HG02943 (cell line): ENCODE measurements around the gene NANOS3.

Experiments used
- ATAC-seq: cut with Tn5 transposase; IDR thresholded peaks from one replicate; pipeline ENCODE4 v1.9.1; 2021; ENCODE audit warnings: mild to moderate bottlenecking, low read depth, moderate library complexity; ENCODE audit not compliant: unreplicated experiment

Gene NANOS3

DNA sequence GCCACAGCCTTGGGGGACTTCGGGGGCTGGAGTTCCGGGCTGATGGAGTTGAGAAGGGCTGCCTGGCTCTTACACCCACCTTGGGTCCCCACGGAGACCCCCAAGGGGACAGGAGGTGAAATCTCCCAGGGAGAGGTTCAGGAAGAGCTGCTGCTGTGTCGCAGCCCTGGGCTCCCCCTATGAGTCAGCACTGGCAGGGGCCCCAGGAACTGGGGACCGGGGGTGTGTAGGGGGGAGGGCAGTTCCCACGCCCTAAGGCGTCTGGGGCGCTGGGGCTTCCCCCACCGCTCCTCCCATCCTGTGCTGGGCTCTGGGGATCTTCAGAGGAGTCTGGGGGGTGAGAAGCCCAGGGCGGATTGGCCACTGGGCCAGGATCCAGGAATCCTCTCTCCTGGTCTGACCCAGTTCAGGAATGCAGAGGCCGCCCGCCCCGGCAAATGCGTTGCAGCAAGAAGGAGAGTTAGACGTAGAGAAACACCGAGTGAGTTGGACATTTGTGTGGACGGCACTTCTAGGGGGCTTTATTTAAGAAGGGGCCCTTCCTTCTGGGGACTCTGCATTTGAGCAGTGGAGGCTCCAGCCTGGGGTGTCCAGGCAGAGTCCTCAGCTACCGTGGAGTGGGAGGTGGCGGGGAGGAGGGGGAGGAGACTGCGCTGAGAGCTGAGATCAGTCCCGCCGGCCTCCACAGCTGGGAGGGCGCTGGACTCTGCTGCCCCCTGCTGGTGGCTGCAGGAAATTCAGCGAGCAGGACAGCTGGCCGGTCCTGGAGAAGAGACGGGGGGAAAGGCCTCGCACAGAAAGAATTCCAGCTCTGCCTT, 15.0 kb upstream of the NANOS3 start:
- peak; percentile 58 for ATAC-seq

DNA sequence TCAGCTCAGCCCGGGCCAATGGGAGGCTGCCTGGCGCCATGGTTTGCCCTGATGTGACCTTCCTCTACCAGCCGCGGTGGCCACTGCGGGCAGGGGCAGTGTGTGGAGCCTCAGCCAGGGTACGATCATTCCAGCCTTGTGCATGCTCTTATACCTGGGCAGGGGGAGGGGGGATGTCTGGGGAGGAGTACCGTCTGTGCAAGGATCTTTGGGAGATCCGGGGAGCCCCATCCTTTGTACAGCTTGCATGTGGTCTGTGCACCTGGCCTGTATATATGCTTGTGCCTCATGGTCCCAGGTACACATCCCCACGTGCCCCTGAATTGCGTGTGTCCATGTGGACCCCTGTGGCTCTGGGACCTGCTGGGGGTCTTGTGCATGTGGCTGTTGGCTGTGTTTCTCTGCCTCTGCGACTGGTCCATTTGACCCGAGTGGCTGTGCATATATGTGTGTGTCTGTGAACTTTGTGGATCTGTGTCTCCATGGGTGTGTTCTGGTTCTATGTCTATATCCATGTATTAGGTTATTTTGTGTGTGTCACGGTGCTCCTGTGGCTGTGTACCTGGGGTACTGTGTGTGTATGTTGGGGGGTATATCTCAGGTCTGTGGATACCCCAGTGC, 12.8 kb upstream of the NANOS3 start:
- ATAC-seq: no peak

DNA sequence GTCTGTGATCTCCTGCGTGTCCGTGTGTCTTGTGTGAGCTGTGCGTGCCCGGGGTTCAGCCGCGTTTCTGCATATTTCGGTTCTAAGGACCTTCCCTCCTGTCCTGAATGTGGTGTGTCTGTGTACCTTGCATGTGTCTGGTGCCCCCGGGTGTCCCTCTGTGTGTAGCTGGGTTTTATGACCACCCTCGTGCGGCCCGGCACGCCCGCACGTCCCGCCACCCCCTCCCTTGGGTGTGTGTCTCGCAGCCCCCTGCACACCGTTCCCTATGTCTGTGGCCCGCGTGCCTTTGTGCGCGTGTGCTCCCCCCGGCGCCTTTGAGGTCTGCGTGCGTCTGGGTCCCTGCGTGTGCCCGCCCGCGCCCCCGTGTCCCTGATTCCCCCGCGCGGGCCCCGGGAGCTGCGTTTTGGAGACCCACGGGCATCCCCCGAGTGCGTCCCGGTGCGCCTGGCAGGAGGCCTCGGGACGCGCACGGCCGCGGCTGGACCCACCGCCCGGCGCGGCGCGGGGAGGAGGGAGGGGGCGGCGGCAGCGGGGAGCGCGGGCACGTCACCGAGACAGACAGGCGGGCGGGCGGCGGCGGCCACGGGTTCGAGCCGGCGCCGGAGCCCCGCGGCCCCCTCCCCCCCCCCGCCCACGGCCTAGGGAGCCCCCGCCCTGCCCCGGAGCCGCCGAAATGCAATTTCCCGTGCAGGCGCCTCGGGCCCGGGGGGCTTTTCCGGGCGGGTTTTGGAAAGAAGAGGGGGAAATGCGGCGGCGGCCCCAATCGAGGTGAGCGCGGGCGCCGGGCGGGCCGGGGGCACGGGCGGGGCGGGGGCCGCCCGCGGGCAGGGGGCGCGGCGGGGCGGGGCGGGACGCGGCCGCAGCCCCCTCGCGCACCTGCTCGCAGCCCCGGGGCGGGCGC, 12.0 kb upstream of the NANOS3 start:
- ATAC-seq: no peak

DNA sequence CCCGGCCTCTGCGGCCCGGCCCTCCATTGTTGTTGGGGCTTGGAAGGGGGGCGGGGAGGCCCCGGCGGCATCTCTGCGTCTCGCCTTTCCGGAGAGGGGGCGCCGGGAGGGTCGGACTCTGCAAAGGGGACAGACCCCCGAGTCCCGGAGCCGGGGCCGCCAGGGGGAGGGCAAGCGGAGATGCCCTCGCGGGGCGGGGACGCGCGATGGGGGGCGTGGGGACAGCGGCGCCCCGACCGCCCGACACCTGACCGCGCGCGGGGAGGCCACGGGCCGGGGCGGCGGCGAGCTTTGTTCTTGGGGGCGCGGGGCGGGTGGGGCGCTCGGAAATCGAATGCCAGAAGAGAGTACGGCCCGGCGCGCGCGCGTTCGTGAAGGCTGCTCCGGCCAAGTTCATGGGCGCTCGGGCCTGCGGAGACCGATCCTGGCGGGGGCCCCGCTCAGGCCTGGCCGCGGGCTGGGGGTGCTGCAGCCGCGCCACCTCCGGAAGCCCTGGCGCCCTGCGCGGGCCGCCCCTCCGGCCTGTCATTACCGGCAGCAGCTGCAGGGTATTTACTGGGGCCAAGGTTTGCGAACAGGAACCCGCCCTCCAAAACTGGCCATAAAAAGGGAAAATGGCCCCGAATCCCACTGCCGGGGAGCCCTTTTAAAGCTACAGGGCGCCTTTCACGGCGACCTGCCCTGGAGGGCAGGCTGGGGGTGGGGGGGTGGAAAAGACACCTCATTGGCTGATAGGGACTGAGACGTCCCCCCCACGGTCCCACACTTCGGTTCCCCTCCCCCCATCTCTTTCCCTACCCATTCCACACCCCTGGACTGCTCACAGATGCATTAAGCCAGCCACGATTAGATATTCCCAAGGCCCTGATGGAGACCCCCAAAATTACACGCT, 11.1 kb upstream of the NANOS3 start:
- ATAC-seq: no peak

DNA sequence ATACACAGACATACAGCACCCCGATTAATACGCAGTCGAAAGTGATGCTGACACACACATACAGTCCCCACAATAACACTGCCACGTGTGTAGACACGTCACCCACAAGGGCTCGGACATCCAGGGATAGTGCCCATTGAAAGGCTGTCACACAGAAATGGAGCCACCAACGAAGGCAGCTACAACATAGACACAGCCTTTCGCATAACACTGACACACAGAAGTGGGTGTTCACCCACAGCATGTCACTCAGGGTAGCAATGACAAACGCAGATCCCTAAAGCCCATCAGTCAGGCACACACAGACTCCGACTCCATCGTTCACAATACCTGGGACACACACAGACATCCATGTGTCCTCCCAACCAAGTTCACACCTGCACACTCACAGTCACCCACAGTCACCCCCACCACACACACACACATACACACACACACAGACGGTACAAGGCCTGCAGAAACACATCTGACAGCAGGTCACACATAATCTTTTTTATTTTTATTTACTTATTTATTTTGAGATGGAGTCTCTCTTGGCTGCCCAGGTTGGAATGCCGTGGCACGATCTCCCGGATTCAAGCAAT, 10.4 kb upstream of the NANOS3 start:
- no peak for ATAC-seq

DNA sequence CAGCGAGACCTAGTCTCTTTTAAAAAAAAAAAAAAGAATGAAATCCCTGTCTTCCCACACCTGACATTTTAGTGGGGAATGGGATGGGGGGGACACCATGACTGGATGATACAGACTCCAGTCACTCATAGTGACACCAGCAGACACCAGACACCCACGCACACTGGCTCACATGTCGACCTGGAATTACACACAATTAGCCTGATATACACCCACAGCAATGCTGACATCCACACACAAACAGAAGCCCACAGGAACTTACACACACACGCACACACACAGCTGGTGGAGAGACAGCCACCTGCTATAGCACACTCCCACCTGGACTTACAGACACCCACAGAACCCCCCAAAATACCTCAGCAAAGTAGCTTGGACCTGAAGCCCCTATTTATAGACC, 8.3 kb upstream of the NANOS3 start:
- no peak for ATAC-seq

DNA sequence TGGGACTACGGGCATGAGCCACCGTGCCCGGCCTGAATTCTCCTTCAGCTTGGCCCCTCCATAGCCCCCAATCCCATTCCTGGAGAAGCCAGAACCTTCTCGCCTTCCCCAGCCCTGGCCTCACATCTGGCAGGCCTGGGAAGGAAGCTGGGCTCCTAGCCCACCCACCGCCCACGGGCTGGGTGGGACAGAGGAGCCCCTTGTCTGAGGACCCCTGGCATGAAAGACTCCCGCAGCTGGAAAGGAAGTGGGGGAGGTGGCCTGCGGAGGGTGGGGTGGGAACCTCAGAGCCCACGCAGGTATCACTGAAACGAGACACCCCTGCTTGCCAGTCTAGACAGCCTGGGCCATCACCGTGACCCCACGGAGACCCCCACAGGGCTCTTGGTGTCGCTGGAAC, 7.7 kb upstream of the NANOS3 start:
- ATAC-seq: no peak

DNA sequence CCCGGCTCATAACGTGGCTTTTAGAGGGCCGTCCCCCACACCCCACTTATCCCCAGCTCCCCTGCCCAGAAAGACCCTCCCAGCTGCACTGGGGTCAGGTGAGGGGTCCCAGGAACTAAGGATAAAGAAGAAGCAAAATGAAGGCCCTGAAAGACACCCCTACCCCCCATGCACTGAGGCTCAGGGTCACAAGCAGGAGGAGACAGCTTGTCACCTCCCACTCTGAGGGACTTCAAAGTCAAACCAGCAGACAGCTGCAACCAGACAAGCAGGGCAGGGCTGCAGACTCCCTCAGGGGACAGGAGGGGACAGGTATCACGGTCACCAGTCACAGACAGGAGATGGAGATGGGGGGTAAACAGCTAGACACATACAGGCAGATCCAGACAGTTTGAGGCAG, 6.1 kb upstream of the NANOS3 start:
- ATAC-seq: no peak

DNA sequence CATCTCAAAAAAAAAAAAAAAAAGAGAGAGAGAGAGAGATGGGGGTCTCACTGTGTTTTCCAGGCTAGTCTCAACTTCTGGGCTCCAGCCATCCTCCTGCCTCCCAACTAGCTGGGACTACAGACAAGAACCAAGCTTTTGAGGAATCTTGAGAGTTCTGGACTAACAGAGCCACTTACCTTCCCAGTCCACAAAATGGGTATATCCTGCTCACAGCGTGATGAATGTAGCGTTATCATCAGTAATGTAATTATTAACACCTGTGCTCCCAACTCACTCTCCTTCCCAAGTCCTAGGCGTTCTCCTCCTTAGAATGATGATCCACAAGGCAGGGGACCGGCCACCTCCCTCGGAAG, 4.6 kb upstream of the NANOS3 start:
- ATAC-seq: no peak

DNA sequence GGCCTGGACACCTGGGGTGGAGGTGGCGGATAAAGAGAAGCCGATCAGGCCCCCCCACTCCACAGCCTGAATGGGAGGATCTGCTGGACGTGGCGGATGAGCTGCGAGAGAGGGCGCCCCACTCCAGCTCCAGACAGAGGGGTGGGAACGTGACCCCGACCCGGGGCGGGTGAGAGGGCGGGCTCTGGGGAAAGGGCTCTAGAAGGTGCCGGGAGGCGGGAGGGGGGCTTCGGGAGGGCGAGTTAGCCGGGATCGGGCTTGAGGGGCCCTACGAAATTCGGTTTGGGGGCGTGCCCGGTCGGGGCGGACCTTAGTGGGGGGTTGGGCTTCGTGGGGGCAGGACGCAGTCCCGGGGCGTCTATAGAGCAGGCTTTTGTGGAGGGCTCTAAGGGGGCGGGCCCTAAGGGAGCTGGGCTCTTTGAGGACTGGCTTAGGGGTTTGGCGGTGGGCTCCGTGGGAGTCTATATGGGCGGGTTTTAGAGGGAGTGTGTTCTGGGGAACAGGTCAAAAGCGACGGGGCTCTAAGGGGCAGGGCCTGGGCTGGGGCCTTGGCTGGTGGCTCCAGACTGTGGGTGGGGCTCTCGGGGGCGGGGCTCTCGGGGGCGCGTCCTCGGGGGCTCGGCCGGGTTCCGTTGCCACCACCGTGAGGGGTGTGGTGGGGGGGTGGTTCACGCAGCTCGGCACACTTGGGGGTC, 4.1 kb upstream of the NANOS3 start:
- no peak for ATAC-seq

DNA sequence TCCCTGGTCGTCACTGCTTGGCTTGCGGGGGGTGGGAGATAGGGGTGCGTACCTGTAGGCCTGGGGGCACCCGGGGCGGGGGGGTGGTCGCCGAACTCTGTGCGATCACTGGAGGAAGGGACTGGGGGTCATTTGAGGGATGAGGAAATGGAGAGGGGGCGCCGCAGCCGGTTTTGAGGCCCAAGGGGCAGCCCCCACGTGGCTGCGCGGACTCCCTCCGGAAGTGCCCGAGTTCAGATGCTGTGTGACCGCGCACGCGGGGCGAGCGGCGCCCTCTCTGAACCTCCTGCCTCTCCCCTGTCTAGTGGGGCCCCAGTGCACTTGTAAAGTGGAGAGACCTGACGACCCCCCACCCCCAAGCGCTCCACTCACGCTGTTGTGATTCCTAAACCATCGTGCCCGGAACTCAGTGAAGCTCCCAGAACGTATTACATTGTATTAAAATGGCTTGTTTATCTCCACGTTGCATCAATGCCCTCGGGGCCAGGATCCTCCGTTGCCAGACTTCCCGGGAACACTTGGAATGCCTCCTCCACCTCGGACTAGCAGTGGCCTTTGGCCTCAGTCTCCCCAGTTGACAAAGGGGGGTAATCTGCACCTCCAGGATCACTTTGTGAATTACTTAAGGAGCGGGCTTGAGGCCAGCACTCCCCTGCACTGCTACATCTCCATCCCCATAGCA, 3.0 kb upstream of the NANOS3 start:
- no peak for ATAC-seq

DNA sequence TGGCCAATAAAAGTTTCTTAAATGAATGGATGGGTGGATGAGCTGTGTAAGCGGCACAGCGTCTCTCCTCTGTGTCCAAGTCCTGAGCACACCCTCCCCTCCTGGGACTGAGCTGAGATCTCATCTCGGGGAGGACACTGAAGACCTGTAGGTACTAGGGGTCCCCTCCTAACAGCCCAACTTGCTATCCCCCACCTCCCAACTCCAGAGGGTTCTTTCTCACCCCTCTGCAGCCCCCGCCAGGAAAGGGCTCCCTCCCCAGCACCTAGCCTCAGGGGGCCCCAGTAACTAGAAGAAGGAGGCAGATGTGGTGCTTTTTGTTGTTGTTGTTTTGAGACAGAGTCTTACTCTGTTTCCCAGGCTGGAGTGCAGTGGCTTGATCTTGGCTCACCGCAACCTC, 1.1 kb upstream of the NANOS3 start:
- ATAC-seq: no peak

DNA sequence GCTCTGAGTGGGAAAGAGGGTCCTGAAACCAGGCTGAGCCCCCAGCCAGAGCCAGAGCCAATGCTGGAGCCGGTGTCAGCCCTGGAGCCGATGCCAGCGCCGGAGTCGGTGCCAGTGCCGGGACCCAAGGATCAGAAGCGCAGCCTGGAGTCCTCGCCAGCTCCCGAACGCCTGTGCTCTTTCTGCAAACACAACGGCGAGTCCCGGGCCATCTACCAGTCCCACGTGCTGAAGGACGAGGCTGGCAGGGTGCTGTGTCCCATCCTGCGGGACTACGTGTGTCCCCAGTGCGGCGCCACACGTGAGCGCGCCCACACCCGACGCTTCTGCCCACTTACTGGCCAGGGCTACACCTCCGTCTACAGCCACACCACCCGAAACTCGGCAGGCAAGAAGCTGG, 369 bp downstream of the NANOS3 start:
- ATAC-seq: no peak

DNA sequence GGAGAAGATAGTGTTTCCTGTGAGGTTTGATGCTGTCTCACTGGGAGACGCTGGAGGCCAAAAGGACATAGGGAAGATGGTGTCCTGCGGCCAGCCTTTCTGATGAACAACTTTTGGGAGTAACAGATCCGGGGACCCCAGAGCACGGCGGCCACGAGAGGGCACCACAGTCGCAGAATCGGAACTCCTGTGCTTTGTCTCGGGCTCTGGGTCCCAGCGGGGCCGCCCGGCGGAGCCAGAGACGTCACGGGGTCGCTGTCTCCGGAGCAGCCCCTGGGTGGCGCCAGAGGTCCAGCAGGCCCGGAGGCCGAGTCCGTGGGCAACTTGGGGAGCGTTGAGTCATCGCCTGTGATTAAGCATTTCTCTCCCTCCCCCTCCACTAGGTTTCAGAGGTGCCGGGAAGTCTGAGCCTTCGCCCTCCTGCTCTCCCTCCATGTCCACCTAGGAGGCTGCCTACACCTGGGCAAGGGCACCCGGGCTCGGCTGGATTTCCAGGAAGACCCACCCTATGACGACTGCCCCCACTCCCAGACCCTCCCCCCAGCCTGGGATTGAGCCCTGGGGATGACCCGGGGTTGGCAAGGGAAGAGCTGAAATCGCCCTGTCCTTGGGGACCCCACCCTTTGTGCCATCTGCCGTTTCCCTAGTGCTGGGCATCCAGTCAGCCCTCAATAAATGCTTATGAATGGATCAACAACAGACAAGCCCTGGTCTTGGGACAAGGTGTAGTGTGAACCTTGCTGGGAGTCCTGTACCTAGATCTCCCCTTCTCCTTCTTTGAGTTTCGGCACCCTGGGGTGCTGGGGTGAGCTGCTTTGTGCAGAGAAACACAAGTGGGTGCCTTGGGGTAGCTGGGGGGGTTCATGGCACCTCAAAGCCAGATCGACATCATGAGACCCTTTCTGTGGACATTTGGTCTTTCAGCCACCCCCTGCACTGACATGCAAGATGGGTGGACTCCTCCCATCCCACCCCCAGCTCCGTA, 3.4 kb downstream of the NANOS3 start:
- ATAC-seq: peak; percentile 76

DNA sequence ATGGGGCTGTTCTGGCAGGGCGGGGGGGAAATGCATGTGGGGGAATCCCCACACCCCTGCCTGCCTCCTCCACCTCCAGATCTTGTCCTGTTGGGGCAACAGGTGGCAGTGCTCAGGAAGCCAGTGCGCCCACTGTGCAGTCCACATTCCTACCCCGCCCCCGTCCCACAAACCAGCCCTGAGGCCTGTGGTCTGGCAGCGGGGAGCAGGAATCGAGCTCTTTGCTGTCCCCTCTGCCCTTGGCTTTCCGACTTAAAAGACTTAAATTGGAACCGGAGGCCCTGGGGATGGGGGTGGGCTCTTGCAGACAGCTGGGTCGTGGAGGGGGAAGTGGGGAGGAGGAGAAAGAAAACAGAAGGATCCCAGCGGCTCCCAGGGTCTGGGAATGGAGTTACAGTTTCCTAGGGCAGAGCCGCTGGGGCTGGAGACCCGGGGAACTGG, 4.3 kb downstream of the NANOS3 start:
- ATAC-seq: no peak

DNA sequence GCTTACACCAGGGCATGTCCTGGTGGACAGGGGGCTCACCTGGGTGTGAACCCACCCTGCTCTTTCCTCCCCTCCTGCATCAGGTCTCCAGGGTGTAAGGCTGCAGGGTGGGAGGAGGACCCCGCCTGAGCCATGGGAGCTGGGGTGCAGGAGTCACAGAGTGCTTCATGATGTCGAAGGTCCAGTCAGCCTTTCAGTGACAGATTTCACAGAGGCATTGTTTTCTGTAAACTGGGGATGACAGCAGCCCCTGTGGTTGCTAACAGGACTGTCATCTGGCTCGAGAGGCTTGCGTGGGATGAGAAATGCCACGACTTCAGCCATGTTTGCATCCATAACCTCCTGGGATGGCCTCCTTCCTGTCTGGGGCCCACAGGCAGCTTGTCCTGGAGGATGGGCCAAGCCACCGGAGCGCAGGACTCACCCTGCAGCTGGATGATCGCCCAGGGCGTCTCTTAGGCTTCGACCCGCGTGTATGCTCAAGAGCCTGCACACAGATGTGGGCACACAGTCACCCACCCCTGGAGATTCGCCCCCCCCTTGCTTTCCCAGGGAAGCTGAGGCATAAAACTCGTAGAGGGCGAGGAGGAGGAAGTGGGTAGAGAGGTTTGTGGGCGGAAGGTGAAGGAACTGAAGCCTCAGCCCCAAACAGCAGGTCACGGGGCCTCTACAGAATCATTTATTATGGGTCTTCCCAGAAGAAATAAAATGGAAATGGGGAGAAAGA, 4.9 kb downstream of the NANOS3 start:
- ATAC-seq: no peak

DNA sequence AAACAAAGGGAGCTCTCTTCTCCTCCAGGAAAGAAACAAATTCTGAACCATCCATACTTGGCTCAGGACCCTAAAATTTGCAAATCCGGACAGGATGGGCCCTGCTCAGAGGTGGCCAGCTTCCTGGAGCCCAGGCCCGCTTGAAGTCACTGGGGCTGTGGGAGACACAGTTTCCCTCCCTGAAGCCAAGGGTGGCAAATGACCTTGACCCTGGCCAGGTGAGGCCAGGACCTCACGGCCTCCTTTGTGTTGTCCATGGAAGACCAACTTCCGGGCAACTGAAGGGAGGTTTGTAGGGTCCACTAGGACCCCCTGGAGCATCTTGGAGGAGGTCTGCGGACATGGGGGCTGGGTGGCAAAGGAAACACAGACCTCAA, 5.5 kb downstream of the NANOS3 start:
- ATAC-seq: no peak
